Measurements from ENCODE around the gene FOCAD. TPM values are rescaled to one million over a fixed set of nuclear protein-coding genes. Genes with fewer than 3 reads are reported as not detected.
A peak's percentile ranks its signal among the peaks of the same experiment; 100 is the strongest.

FOCAD gene
- total RNA-seq, 2 donors from 2014 or later = 51.6 to 56.8 TPM

DNA sequence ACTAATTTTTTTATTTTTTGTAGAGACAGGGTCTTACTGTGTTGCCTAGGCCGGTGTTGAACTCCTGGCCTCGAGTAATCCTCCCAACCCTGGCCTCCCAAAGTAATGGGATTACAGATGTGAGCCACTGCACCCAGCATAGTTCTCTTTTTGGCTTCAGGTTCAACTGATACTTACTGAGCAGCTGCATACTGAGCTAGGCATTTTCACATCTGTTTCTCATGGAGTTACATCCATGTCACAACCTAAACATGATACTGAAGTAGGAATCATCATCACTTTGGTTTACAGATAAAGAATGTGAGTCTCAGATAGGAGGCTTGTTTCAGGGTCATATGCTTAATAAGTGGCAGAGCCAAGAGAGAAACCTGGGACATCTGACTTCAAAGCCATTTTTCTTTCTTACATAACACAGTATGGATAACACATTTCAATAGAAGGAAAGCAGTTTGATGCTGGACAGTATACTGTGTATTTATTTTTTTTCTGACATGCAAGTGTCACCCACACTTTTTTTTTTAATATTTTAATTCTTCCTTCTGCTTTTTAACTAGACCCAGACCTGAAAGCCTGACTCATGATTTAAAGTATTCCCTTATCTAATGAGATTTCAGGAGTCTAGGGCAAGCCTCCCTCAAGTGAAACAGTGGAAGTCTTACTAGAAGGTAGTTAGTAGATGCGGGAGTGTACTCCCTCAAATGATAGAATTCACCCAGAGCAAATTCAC is 256.6 kb downstream of the FOCAD start:
- Histone ChIP-seq H3K4me1 (ENCODE audit: control insufficient read depth, insufficient read depth, low read length) (no peaks in the 10 kb centered on the region), H3K27me3 (ENCODE audit: control insufficient read depth, insufficient read depth, low read length, poor library complexity, severe bottlenecking) (no peaks in the 10 kb centered on the region), H3K27ac (ENCODE audit: low read depth, low read length) (no peak overlapping the region), H3K9ac (ENCODE audit: extremely low read depth, low read length, poor library complexity, severe bottlenecking) (no peak overlapping the region), H3K9me3 (ENCODE audit: control insufficient read depth, low read length) (no peaks in the 10 kb centered on the region), H3K4me3 (ENCODE audit: low read length) (no peak overlapping the region), H3K36me3 (ENCODE audit: control insufficient read depth, insufficient read depth, low read length) (peaks cover 16% of the 10 kb centered on the region)
- Mint-ChIP-seq H3K9me3 (peaks cover 1% of the 10 kb centered on the region), H3K4me1 (peaks cover 2% of the 10 kb centered on the region), H3K4me3 (no peak overlapping the region), H3K27ac (no peak overlapping the region), H3K36me3 (ENCODE audit: low read depth) (peaks cover 12% of the 10 kb centered on the region), H3K27me3 (ENCODE audit: insufficient read depth) (no peaks in the 10 kb centered on the region)
- no peak for DNase-seq
- TF ChIP-seq, protein P1, sequence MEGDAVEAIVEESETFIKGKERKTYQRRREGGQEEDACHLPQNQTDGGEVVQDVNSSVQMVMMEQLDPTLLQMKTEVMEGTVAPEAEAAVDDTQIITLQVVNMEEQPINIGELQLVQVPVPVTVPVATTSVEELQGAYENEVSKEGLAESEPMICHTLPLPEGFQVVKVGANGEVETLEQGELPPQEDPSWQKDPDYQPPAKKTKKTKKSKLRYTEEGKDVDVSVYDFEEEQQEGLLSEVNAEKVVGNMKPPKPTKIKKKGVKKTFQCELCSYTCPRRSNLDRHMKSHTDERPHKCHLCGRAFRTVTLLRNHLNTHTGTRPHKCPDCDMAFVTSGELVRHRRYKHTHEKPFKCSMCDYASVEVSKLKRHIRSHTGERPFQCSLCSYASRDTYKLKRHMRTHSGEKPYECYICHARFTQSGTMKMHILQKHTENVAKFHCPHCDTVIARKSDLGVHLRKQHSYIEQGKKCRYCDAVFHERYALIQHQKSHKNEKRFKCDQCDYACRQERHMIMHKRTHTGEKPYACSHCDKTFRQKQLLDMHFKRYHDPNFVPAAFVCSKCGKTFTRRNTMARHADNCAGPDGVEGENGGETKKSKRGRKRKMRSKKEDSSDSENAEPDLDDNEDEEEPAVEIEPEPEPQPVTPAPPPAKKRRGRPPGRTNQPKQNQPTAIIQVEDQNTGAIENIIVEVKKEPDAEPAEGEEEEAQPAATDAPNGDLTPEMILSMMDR (conservative IDR thresholded peaks at IDR 0.05) = no peak
- 69 to 76% methylated on average over 2 to 3 of the region's 3 CpGs for WGBS, 2 experiments (ENCODE audit: insufficient coverage in 1 of 2, insufficient read length in 1 of 2)

DNA sequence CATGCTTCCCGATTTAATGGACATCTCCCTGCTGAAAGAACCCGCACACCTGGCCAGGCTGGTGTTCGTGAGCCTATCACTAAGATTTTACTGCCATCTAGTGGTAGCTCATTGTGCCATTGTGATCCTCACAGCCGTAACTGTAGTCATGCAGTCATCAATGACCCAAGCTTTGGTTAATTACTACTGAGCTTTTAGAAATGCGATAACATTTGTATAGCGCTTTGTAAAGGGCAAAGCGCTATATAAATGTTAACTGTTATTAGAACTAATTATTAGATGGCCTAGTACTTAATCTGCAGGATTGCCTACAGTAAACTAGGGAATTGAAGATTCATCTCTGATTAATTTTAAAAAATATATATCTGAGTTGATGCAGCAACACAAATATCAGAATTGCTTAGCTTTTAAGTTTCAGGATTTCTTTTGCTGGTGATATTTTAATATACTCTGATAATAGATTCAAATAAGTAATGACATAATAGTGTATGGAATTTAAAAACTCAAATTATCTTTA is 257.2 kb downstream of the FOCAD start:
- H3K9ac ChIP-seq (ENCODE audit: extremely low read depth, low read length, poor library complexity, severe bottlenecking) = no peak overlapping the region
- no peak overlapping the region for H3K4me3 ChIP-seq (ENCODE audit: low read length)
- H3K4me1 ChIP-seq (ENCODE audit: control insufficient read depth, insufficient read depth, low read length) = no peaks in the 10 kb centered on the region
- peaks cover 16% of the 10 kb centered on the region for H3K36me3 ChIP-seq (ENCODE audit: control insufficient read depth, insufficient read depth, low read length)
- H3K4me3 Mint-ChIP-seq = no peak overlapping the region
- H3K4me1 Mint-ChIP-seq = peaks cover 2% of the 10 kb centered on the region
- no peaks in the 10 kb centered on the region for H3K27me3 ChIP-seq (ENCODE audit: control insufficient read depth, insufficient read depth, low read length, poor library complexity, severe bottlenecking)
- H3K27ac ChIP-seq (ENCODE audit: low read depth, low read length) = no peak overlapping the region
- no peak overlapping the region for H3K27ac Mint-ChIP-seq
- DNase-seq = peak; percentile 84
- peaks cover 1% of the 10 kb centered on the region for H3K9me3 Mint-ChIP-seq
- WGBS, 2 experiments (ENCODE audit: insufficient coverage in 1 of 2, insufficient read length in 1 of 2) = 0 to 11% methylated on average over 1 to 7 of the region's 7 CpGs
- TF ChIP-seq, protein P1 (conservative IDR thresholded peaks at IDR 0.05) = peak; percentile 95
- no peaks in the 10 kb centered on the region for H3K27me3 Mint-ChIP-seq (ENCODE audit: insufficient read depth)
- no peaks in the 10 kb centered on the region for H3K9me3 ChIP-seq (ENCODE audit: control insufficient read depth, low read length)
- H3K36me3 Mint-ChIP-seq (ENCODE audit: low read depth) = peaks cover 10% of the 10 kb centered on the region

DNA sequence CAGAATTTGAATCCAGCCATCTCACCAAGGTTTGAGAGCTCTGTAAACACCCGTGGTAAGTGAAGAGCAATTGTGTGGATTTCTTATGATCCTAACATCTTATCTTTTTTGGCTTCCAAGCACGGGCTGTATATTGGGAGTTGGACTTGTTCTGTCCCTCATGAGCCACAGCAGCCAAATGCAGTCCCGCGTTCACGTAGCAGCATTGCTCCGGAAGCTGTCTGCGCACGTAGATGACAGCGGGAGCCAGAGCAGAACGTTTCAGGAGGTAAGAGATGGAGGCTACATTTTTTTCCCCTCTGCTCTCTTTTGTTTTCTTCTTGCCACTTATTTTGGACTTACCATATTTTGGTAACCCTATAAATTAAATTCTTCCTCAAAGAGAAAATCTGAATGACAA is 260.4 kb downstream of the FOCAD start:
- no peaks in the 10 kb centered on the region for H3K9me3 ChIP-seq (ENCODE audit: control insufficient read depth, low read length)
- Mint-ChIP-seq H3K27me3 (ENCODE audit: insufficient read depth) (no peaks in the 10 kb centered on the region), H3K4me1 (peaks cover 2% of the 10 kb centered on the region), H3K36me3 (ENCODE audit: low read depth) (peaks cover 21% of the 10 kb centered on the region), H3K9me3 (no peaks in the 10 kb centered on the region), H3K27ac (no peak overlapping the region), H3K4me3 (no peak overlapping the region)
- WGBS, 2 experiments (ENCODE audit: insufficient coverage in 1 of 2, insufficient read length in 1 of 2) = 96 to 100% methylated on average over 4 to 10 of the region's 10 CpGs
- no peak overlapping the region for H3K9ac ChIP-seq (ENCODE audit: extremely low read depth, low read length, poor library complexity, severe bottlenecking)
- H3K4me1 ChIP-seq (ENCODE audit: control insufficient read depth, insufficient read depth, low read length) = no peaks in the 10 kb centered on the region
- peaks cover 33% of the 10 kb centered on the region for H3K36me3 ChIP-seq (ENCODE audit: control insufficient read depth, insufficient read depth, low read length)
- no peak overlapping the region for H3K4me3 ChIP-seq (ENCODE audit: low read length)
- no peak overlapping the region for H3K27ac ChIP-seq (ENCODE audit: low read depth, low read length)
- no peaks in the 10 kb centered on the region for H3K27me3 ChIP-seq (ENCODE audit: control insufficient read depth, insufficient read depth, low read length, poor library complexity, severe bottlenecking)
- no peak for DNase-seq
- TF ChIP-seq, protein P1 (conservative IDR thresholded peaks at IDR 0.05) = no peak
